Mesendoderm (in vitro differentiated cells): ENCODE data around the gene DCTN3.

ENCODE experiments used
- DNase-seq: peaks from one replicate; pipeline ENCODE4 v3.0.0; 2013
- H2AK5ac ChIP-seq: 2 replicates; pipeline ENCODE4 v1.6.1; 2013; ENCODE audit warnings: low read length, inconsistent platforms
- H2BK120ac ChIP-seq: 2 replicates; pipeline ENCODE4 v1.6.1; 2013; ENCODE audit warnings: low read depth, mild to moderate bottlenecking, low read length, moderate library complexity, mixed read lengths
- H2BK15ac ChIP-seq: replicated peaks from 2 replicates; pipeline ENCODE4 v1.6.1; 2013; ENCODE audit warnings: low read depth, mild to moderate bottlenecking, moderate library complexity
- H2BK5ac ChIP-seq: 2 replicates; pipeline ENCODE4 v1.6.1; 2013; ENCODE audit warnings: low read length, inconsistent platforms
- H3K18ac ChIP-seq: 2 replicates; pipeline ENCODE4 v1.6.1; 2013; ENCODE audit warnings: mild to moderate bottlenecking, low read length, mixed read lengths
- H3K23ac ChIP-seq: one replicate; pipeline ENCODE4 v1.6.1; 2013; ENCODE audit warnings: low read length
- H3K27ac ChIP-seq: 2 replicates; pipeline ENCODE4 v1.5.1; 2013; ENCODE audit warnings: low read depth, mild to moderate bottlenecking, inconsistent platforms, low read length, moderate library complexity
- H3K27me3 ChIP-seq: 2 replicates; pipeline ENCODE4 v1.6.1; 2013; ENCODE audit warnings: low read length, control low read depth, mild to moderate bottlenecking, inconsistent platforms; ENCODE audit not compliant: insufficient read depth, poor library complexity
- H3K36me3 ChIP-seq: 2 replicates; pipeline ENCODE4 v1.6.1; 2013; ENCODE audit warnings: low read length, inconsistent platforms; ENCODE audit not compliant: control insufficient read depth, insufficient read depth
- H3K4ac ChIP-seq: one replicate; pipeline ENCODE4 v1.6.1; 2013; ENCODE audit warnings: low read depth, mild to moderate bottlenecking, low read length, moderate library complexity
- H3K4me1 ChIP-seq: 2 replicates; pipeline ENCODE4 v1.6.1; 2013; ENCODE audit warnings: low read depth, low read length, inconsistent platforms; ENCODE audit not compliant: control insufficient read depth
- H3K4me2 ChIP-seq: 2 replicates; pipeline ENCODE4 v1.6.1; 2013; ENCODE audit warnings: low read length
- H3K4me3 ChIP-seq: 2 replicates; pipeline ENCODE4 v1.5.1; 2013; ENCODE audit warnings: mild to moderate bottlenecking, low read length
- H3K56ac ChIP-seq: one replicate; pipeline ENCODE4 v1.6.1; 2013; ENCODE audit warnings: low read length
- H3K79me1 ChIP-seq: 2 replicates; pipeline ENCODE4 v1.6.1; 2013; ENCODE audit warnings: low read length, inconsistent platforms
- H3K79me2 ChIP-seq: 2 replicates; pipeline ENCODE4 v1.6.1; 2013; ENCODE audit warnings: mild to moderate bottlenecking, low read length; ENCODE audit not compliant: control insufficient read depth, insufficient read depth
- H3K9ac ChIP-seq: 2 replicates; pipeline ENCODE4 v1.6.1; 2013; ENCODE audit warnings: low read length, inconsistent platforms
- H4K5ac ChIP-seq: one replicate; pipeline ENCODE4 v1.6.1; 2013; ENCODE audit warnings: low read length
- H4K8ac ChIP-seq: one replicate; pipeline ENCODE4 v1.6.1; 2013; ENCODE audit warnings: low read depth, mild to moderate bottlenecking, control low read depth, low read length, moderate library complexity
- WGBS: extraction: QIAGEN DNeasy Blood & Tissue Kit; methylation state at CpG from one replicate; pipeline ENCODE4 v1.1.7; 2013; ENCODE audit warnings: low lambda C conversion rate, missing lambda C conversion rate; ENCODE audit not compliant: insufficient coverage; ENCODE audit errors: extremely low coverage; 5-methylcytosine and 5-hydroxymethylcytosine counted together

Gene DCTN3

GRCh38 chr9:34624475-34625185, 4.3 kb upstream of the DCTN3 start:
- H3K4ac ChIP-seq = no peak overlapping the region
- H3K27me3 ChIP-seq = peaks cover 52% of the 10 kb centered on the region
- peak overlapping the region; percentile 39 for H3K27ac ChIP-seq
- peaks cover 2% of the 10 kb centered on the region for H3K4me1 ChIP-seq
- no peak overlapping the region for H2AK5ac ChIP-seq
- H2BK120ac ChIP-seq = no peak overlapping the region
- H3K9ac ChIP-seq = peak overlapping the region; percentile 18
- H3K36me3 ChIP-seq = no peaks in the 10 kb centered on the region
- no peak overlapping the region for H3K23ac ChIP-seq
- no peak overlapping the region for H4K5ac ChIP-seq
- H3K4me3 ChIP-seq = no peak overlapping the region
- peak overlapping the region; percentile 56 for H3K56ac ChIP-seq
- DNase-seq = peak; percentile 30
- no peaks in the 10 kb centered on the region for H3K79me2 ChIP-seq
- no peak overlapping the region for H4K8ac ChIP-seq
- H3K79me1 ChIP-seq = no peaks in the 10 kb centered on the region
- no peak overlapping the region for H3K4me2 ChIP-seq
- no peak overlapping the region for H2BK5ac ChIP-seq
- whole genome bisulfite sequencing = no CpG with 5 or more reads among the region's 39 CpGs
- H2BK15ac ChIP-seq = no peak overlapping the region
- H3K18ac ChIP-seq = no peak overlapping the region

- DNase-seq = no peak
- no peak overlapping the region for H3K4me2 ChIP-seq
- no peak overlapping the region for H3K23ac ChIP-seq
- H2BK15ac ChIP-seq = no peak overlapping the region
- H3K56ac ChIP-seq = no peak overlapping the region
- peaks cover 44% of the 10 kb centered on the region for H3K27me3 ChIP-seq
- H3K4ac ChIP-seq = no peak overlapping the region
- no peak overlapping the region for H2BK120ac ChIP-seq
- H3K79me1 ChIP-seq = no peaks in the 10 kb centered on the region
- H2BK5ac ChIP-seq = no peak overlapping the region
- no peak overlapping the region for H3K27ac ChIP-seq
- no peak overlapping the region for H2AK5ac ChIP-seq
- no peak overlapping the region for H3K18ac ChIP-seq
- no peak overlapping the region for H4K5ac ChIP-seq
- H3K4me1 ChIP-seq = peaks cover 2% of the 10 kb centered on the region
- H4K8ac ChIP-seq = no peak overlapping the region
- no peaks in the 10 kb centered on the region for H3K79me2 ChIP-seq
- WGBS = no CpG with 5 or more reads among the region's 63 CpGs
- no peak overlapping the region for H3K4me3 ChIP-seq
- H3K9ac ChIP-seq = no peak overlapping the region
- no peaks in the 10 kb centered on the region for H3K36me3 ChIP-seq
These were observed 3.3 kb upstream of the DCTN3 start for GRCh38 chr9:34623374-34624235.

GRCh38 chr9:34615132-34615531, 5.2 kb downstream of the DCTN3 start:
- Histone ChIP-seq H3K56ac (no peak overlapping the region), H2BK15ac (no peak overlapping the region)
- WGBS = no CpG with 5 or more reads among the region's 2 CpGs

GRCh38 chr9:34612788-34613390, 7.4 kb downstream of the DCTN3 start:
- H3K56ac ChIP-seq = peak overlapping the region; percentile 71

More at GRCh38 chr9:34615132-34615531, 5.2 kb downstream of the DCTN3 start:
- H3K9ac ChIP-seq = no peak overlapping the region
- H3K4ac ChIP-seq = no peak overlapping the region
- H3K23ac ChIP-seq = no peak overlapping the region
- H3K4me2 ChIP-seq = no peak overlapping the region
- DNase-seq = no peak
- H3K27ac ChIP-seq = no peak overlapping the region
- H2BK5ac ChIP-seq = no peak overlapping the region
- no peak overlapping the region for H2AK5ac ChIP-seq
- H3K36me3 ChIP-seq = no peaks in the 10 kb centered on the region
- H3K79me1 ChIP-seq = no peaks in the 10 kb centered on the region
- no peak overlapping the region for H3K4me3 ChIP-seq
- H3K79me2 ChIP-seq = no peaks in the 10 kb centered on the region
- H4K8ac ChIP-seq = no peak overlapping the region
- H3K18ac ChIP-seq = no peak overlapping the region
- no peaks in the 10 kb centered on the region for H3K27me3 ChIP-seq
- H2BK120ac ChIP-seq = no peak overlapping the region
- H4K5ac ChIP-seq = no peak overlapping the region
- H3K4me1 ChIP-seq = peaks cover 6% of the 10 kb centered on the region

GRCh38 chr9:34611811-34612787, 8.2 kb downstream of the DCTN3 start, which contains the start of gene RPP25L:
Gene RPP25L, minus strand, starts transcription at chr9:34612097. Its CDS starts 801 bp downstream, at chr9:34611296.
- H3K79me2 ChIP-seq = no peaks in the 10 kb centered on the region
- H3K36me3 ChIP-seq = no peaks in the 10 kb centered on the region
- H3K27ac ChIP-seq = no peak within 1 kb of the TSS
- peak within 1 kb of the TSS; percentile 61 for H3K4ac ChIP-seq
- H3K18ac ChIP-seq = peak within 1 kb of the TSS; percentile 82
- peak; percentile 80 for DNase-seq
- H3K23ac ChIP-seq = peak within 1 kb of the TSS; percentile 98
- H3K4me3 ChIP-seq = peak within 1 kb of the TSS; percentile 69
- peaks cover 3% of the 10 kb centered on the region for H3K4me1 ChIP-seq
- no peaks in the 10 kb centered on the region for H3K79me1 ChIP-seq
- no peak within 1 kb of the TSS for H2BK15ac ChIP-seq
- H3K56ac ChIP-seq = peak within 1 kb of the TSS; percentile 94
- peak within 1 kb of the TSS; percentile 90 for H3K4me2 ChIP-seq
- peak within 1 kb of the TSS; percentile 15 for H4K5ac ChIP-seq
- H4K8ac ChIP-seq = peak within 1 kb of the TSS; percentile 5
- no peak within 1 kb of the TSS for H2BK120ac ChIP-seq
- H3K9ac ChIP-seq = peak within 1 kb of the TSS; percentile 95
- H3K27me3 ChIP-seq = no peaks in the 10 kb centered on the region
- peak within 1 kb of the TSS; percentile 79 for H2AK5ac ChIP-seq
- no peak within 1 kb of the TSS for H2BK5ac ChIP-seq
- WGBS = no CpG with 5 or more reads among the region's 77 CpGs

More at GRCh38 chr9:34612788-34613390, 7.4 kb downstream of the DCTN3 start:
- H3K4me2 ChIP-seq = peak overlapping the region; percentile 90
- no peak overlapping the region for H2BK120ac ChIP-seq
- no peaks in the 10 kb centered on the region for H3K36me3 ChIP-seq
- H4K5ac ChIP-seq = no peak overlapping the region
- no peaks in the 10 kb centered on the region for H3K27me3 ChIP-seq
- no peak overlapping the region for H3K4me3 ChIP-seq
- H3K4ac ChIP-seq = no peak overlapping the region
- no peaks in the 10 kb centered on the region for H3K79me2 ChIP-seq
- H3K4me1 ChIP-seq = peaks cover 3% of the 10 kb centered on the region
- no peak overlapping the region for H3K18ac ChIP-seq
- no CpG with 5 or more reads among the region's 15 CpGs for WGBS
- no peak overlapping the region for H3K23ac ChIP-seq
- H2AK5ac ChIP-seq = no peak overlapping the region
- H3K79me1 ChIP-seq = no peaks in the 10 kb centered on the region
- peak overlapping the region; percentile 65 for H3K9ac ChIP-seq
- DNase-seq = peak; percentile 81
- no peak overlapping the region for H4K8ac ChIP-seq
- H3K27ac ChIP-seq = no peak overlapping the region
- no peak overlapping the region for H2BK15ac ChIP-seq
- no peak overlapping the region for H2BK5ac ChIP-seq
